Jurkat, Clone E6-1 (cell line): ENCODE results near the gene PRRC2A. TPM values are rescaled to one million over a fixed set of nuclear protein-coding genes. Genes with fewer than 3 reads are reported as not detected.

Source experiments
- DNase-seq: peaks from one replicate; pipeline ENCODE4 v3.0.0-alpha.2; 2011; ENCODE audit warnings: low read depth, low spot score
- H3K4me3 ChIP-seq: 2 replicates; pipeline ENCODE4 v1.5.1; 2011; ENCODE audit warnings: mild to moderate bottlenecking, low read length, control low read depth, moderate library complexity
- polyA plus RNA-seq: library from polyadenylated mRNA; unstranded; fragments of >200 nt; gene quantifications from one replicate; pipeline ENCODE4 v1.2.1, GENCODE V29; 2012; ENCODE audit warnings: missing spikeins; ENCODE audit not compliant: insufficient read length, insufficient read depth

PRRC2A gene
- polyA plus RNA-seq, result 180 TPM

GRCh38 chr6:31620586-31621319, at the start of gene PRRC2A:
PRRC2A (plus strand) TSS chr6:31620715; CDS start chr6:31622790, 2,075 bp downstream.
- H3K4me3 ChIP-seq, result peak within 1 kb of the TSS; percentile 95
- DNase-seq, result peak; percentile 73

- H3K4me3 ChIP-seq, result peak within 1 kb of the TSS; percentile 53
- DNase-seq, result no peak
Measured at GRCh38 chr6:31572041-31572911, 48.2 kb upstream of the PRRC2A start, which contains the start of gene LTA. LTA (plus strand) TSS chr6:31572289; CDS start chr6:31572743, 454 bp downstream.

- no peak overlapping the region for H3K4me3 ChIP-seq
Measured at GRCh38 chr6:31573239-31574105, 47.0 kb upstream of the PRRC2A start.

GRCh38 chr6:31574106-31575061, 46.1 kb upstream of the PRRC2A start:
- no peak overlapping the region for H3K4me3 ChIP-seq
- no peak for DNase-seq

More at GRCh38 chr6:31573239-31574105, 47.0 kb upstream of the PRRC2A start:
- no peak for DNase-seq

GRCh38 chr6:31575335-31575901, 45.1 kb upstream of the PRRC2A start, which contains the start of gene TNF:
TNF (plus strand) TSS chr6:31575565; CDS start chr6:31575742, 177 bp downstream.
- no peak for DNase-seq
- no peak within 1 kb of the TSS for H3K4me3 ChIP-seq

- no peak for DNase-seq
- no peak overlapping the region for H3K4me3 ChIP-seq
Measured at GRCh38 chr6:31575952-31576685, 44.4 kb upstream of the PRRC2A start.

GRCh38 chr6:31576897-31577578, 43.5 kb upstream of the PRRC2A start:
- H3K4me3 ChIP-seq, result no peak overlapping the region
- DNase-seq, result peak; percentile 62

- DNase-seq, result no peak
- H3K4me3 ChIP-seq, result no peak overlapping the region
Measured at GRCh38 chr6:31577579-31577966, 42.9 kb upstream of the PRRC2A start.

- no peak overlapping the region for H3K4me3 ChIP-seq
- DNase-seq, result no peak
Measured at GRCh38 chr6:31578184-31579118, 42.1 kb upstream of the PRRC2A start.

- no peak overlapping the region for H3K4me3 ChIP-seq
- DNase-seq, result no peak
Measured at GRCh38 chr6:31579119-31579505, 41.4 kb upstream of the PRRC2A start.

- H3K4me3 ChIP-seq, result no peak overlapping the region
- no peak for DNase-seq
Measured at GRCh38 chr6:31579546-31580437, 40.7 kb upstream of the PRRC2A start.

GRCh38 chr6:31580438-31580740, 40.1 kb upstream of the PRRC2A start:
- H3K4me3 ChIP-seq, result peak overlapping the region; percentile 86
- DNase-seq, result no peak

GRCh38 chr6:31580807-31581433, 39.6 kb upstream of the PRRC2A start:
- DNase-seq, result peak; percentile 67

More at GRCh38 chr6:31580807-31581433, 39.6 kb upstream of the PRRC2A start:
- H3K4me3 ChIP-seq, result peak overlapping the region; percentile 86
